NCI-H446 treated with DMSO at 0.1 percent for 48 hours (cell line): ENCODE results near the gene BORCS6.
A peak's percentile ranks its signal among the peaks of the same experiment; 100 is the strongest.

Experiments used
- DNase-seq: peaks from one replicate; lab custom pipeline; 2025; lab: John Stamatoyannopoulos, UW

The BORCS6 gene

GRCh38 chr17:8154608-8155155, 35.3 kb downstream of the BORCS6 start:
- no peak for DNase-seq

GRCh38 chr17:8153957-8154607, 35.9 kb downstream of the BORCS6 start:
- DNase-seq, result peak; percentile 90

GRCh38 chr17:8153525-8153956, 36.4 kb downstream of the BORCS6 start:
- DNase-seq, result no peak

GRCh38 chr17:8153031-8153451, 36.9 kb downstream of the BORCS6 start:
- no peak for DNase-seq

- no peak for DNase-seq
Observed at GRCh38 chr17:8152112-8152775, 37.7 kb downstream of the BORCS6 start, which contains the start of gene PER1. TSS of gene PER1 (minus strand) at chr17:8152404. CDS start at chr17:8150706, 1,698 bp downstream.

- no peak for DNase-seq
Observed at GRCh38 chr17:8151641-8152111, 38.3 kb downstream of the BORCS6 start.

GRCh38 chr17:8151120-8151640, 38.8 kb downstream of the BORCS6 start:
- no peak for DNase-seq

GRCh38 chr17:8150194-8151119, 39.5 kb downstream of the BORCS6 start:
- no peak for DNase-seq

GRCh38 chr17:8149419-8150193, 40.4 kb downstream of the BORCS6 start:
- no peak for DNase-seq

- no peak for DNase-seq
Observed at GRCh38 chr17:8148560-8148959, 41.4 kb downstream of the BORCS6 start.

- no peak for DNase-seq
Observed at GRCh38 chr17:8147805-8148404, 42.1 kb downstream of the BORCS6 start.

- DNase-seq, result no peak
Observed at GRCh38 chr17:8147141-8147804, 42.7 kb downstream of the BORCS6 start.

GRCh38 chr17:8146381-8147140, 43.4 kb downstream of the BORCS6 start:
- DNase-seq, result no peak

GRCh38 chr17:8145811-8146210, 44.2 kb downstream of the BORCS6 start:
- DNase-seq, result no peak

GRCh38 chr17:8144401-8145231, 45.4 kb downstream of the BORCS6 start:
- DNase-seq, result no peak

GRCh38 chr17:8143581-8144400, 46.2 kb downstream of the BORCS6 start:
- no peak for DNase-seq

- DNase-seq, result no peak
Observed at GRCh38 chr17:8142887-8143580, 46.9 kb downstream of the BORCS6 start.
